T-helper 2 cell treated with Interferon-gamma antibody and Interleukin-4, amounts not matched to agents 100 ng/mL and 5 ng/mL, for 36 hours (primary cell): ENCODE measurements around the gene OR6C68. TPM values are rescaled to one million over a fixed set of nuclear protein-coding genes. Genes with fewer than 3 reads are reported as not detected.
"Not testable (repeated sequence)": the region's sequence is repeated elsewhere in the genome, so short reads cannot be mapped to it uniquely, and the experiment has no call there.

Experiments used
- intact Hi-C: fragments of 100-400 bp; cut with micrococcal nuclease; formaldehyde crosslinking; loops from one replicate; pipeline ENCODE4 v1.15.1; 2023
- total RNA-seq: library from RNA; stranded (reverse); gene quantifications from 2 replicates; pipeline ENCODE4 v1.2.3, GENCODE V29; 2022

OR6C68 gene
- total RNA-seq = not detected in 2 replicates

GRCh38 chr12:55492078-55492477 lies at the start of gene OR6C68:
OR6C68 (plus strand) TSS chr12:55492378; CDS start chr12:55492378, 0 bp downstream.
- intact Hi-C loops = no loop called here

- intact Hi-C loops = no loop called here
These were observed 48.4 kb upstream of the OR6C68 start, which contains the start of gene OR6C2 for GRCh38 chr12:55443776-55444175. OR6C2 (plus strand) TSS chr12:55444076; CDS start chr12:55452214, 8,138 bp downstream.

GRCh38 chr12:55445357-55445756 lies 46.8 kb upstream of the OR6C68 start:
- intact Hi-C loops = no loop called here

GRCh38 chr12:55446326-55446725 lies 45.9 kb upstream of the OR6C68 start:
- intact Hi-C loops = no loop called here

GRCh38 chr12:55448825-55449224 lies 43.4 kb upstream of the OR6C68 start:
- intact Hi-C loops = no loop called here

GRCh38 chr12:55464926-55465325 lies 27.3 kb upstream of the OR6C68 start:
- intact Hi-C loops = not testable (repeated sequence)

GRCh38 chr12:55467836-55468235 lies 24.3 kb upstream of the OR6C68 start:
- intact Hi-C loops = no loop called here

GRCh38 chr12:55469291-55469690 lies 22.9 kb upstream of the OR6C68 start:
- intact Hi-C loops = no loop called here

- intact Hi-C loops = no loop called here
These were observed 21.9 kb upstream of the OR6C68 start, which contains the start of gene OR6C70 for GRCh38 chr12:55470088-55470829. OR6C70 (minus strand) TSS chr12:55470138; CDS start chr12:55470138, 0 bp downstream.

GRCh38 chr12:55472264-55472663 lies 19.9 kb upstream of the OR6C68 start:
- intact Hi-C loops = no loop called here

- intact Hi-C loops = not testable (repeated sequence)
These were observed 13.0 kb upstream of the OR6C68 start for GRCh38 chr12:55479136-55479535.

GRCh38 chr12:55484284-55484683 lies 7.9 kb upstream of the OR6C68 start:
- intact Hi-C loops = not testable (repeated sequence)

GRCh38 chr12:55495490-55495889 lies 3.3 kb downstream of the OR6C68 start:
- intact Hi-C loops = no loop called here

GRCh38 chr12:55499231-55499630 lies 7.1 kb downstream of the OR6C68 start:
- intact Hi-C loops = no loop called here

GRCh38 chr12:55499810-55500252 lies 7.7 kb downstream of the OR6C68 start:
- intact Hi-C loops = no loop called here

GRCh38 chr12:55501601-55502000 lies 9.4 kb downstream of the OR6C68 start:
- intact Hi-C loops = no loop called here

- intact Hi-C loops = no loop called here
These were observed 23.5 kb downstream of the OR6C68 start for GRCh38 chr12:55515696-55516095.

GRCh38 chr12:55516391-55516790 lies 24.2 kb downstream of the OR6C68 start:
- intact Hi-C loops = no loop called here

Other genes with a start within 250 kb of the OR6C68 start
- gene OR6C74, start 247.8 kb upstream of the OR6C68 start, total RNA-seq = not detected in 2 replicates
- not detected in 2 replicates for gene OR6C6, start 195.8 kb upstream of the OR6C68 start, total RNA-seq
- gene OR6C1, start 178.0 kb upstream of the OR6C68 start, total RNA-seq = not detected in 2 replicates
- gene OR6C3, start 161.6 kb upstream of the OR6C68 start, total RNA-seq = not detected in 2 replicates
- not detected in 2 replicates for gene OR6C75, start 129.4 kb upstream of the OR6C68 start, total RNA-seq
- not detected in 2 replicates for gene OR6C65, start 91.8 kb upstream of the OR6C68 start, total RNA-seq
- gene OR6C76, start 66.1 kb upstream of the OR6C68 start, total RNA-seq = not detected in 2 replicates
- not detected in 2 replicates for gene OR6C2, start 48.3 kb upstream of the OR6C68 start, total RNA-seq
- gene OR6C70, start 22.2 kb upstream of the OR6C68 start, total RNA-seq = 0.45 TPM in 1 of 2 replicates, not detected in the other
- not detected in 2 replicates for gene OR6C4, start 57.2 kb downstream of the OR6C68 start, total RNA-seq
- not detected in 2 replicates for gene OR2AP1, start 80.1 kb downstream of the OR6C68 start, total RNA-seq
- not detected in 2 replicates for gene OR10P1, start 144.5 kb downstream of the OR6C68 start, total RNA-seq
- 1.2 and 1.5 TPM in 2 replicates for gene ITGA7, start 215.5 kb downstream of the OR6C68 start, total RNA-seq
- gene BLOC1S1, start 223.7 kb downstream of the OR6C68 start, total RNA-seq = 118 and 123 TPM in 2 replicates
- 10.4 and 14.1 TPM in 2 replicates for gene RDH5, start 228.0 kb downstream of the OR6C68 start, total RNA-seq
- gene CD63, start 236.6 kb downstream of the OR6C68 start, total RNA-seq = 184 and 188 TPM in 2 replicates